Hematopoietic multipotent progenitor cell treated with erythropoietin and hydrocortisone succinate and interleukin-3 and kit ligand, for 8 days (in vitro differentiated cells): ENCODE data around the gene FBH1.
A peak's percentile ranks its signal among the peaks of the same experiment; 100 is the strongest.
"Not testable (repeated sequence)": the region's sequence is repeated elsewhere in the genome, so short reads cannot be mapped to it uniquely, and the experiment has no call there.

Source experiments
- DNase-seq: peaks from one replicate; pipeline ENCODE4 v3.0.0-alpha.2; 2015

Gene FBH1

GRCh38 chr10:5889624-5890451 is at the start of gene FBH1, which contains the start of gene ANKRD16:
Gene FBH1, plus strand, starts transcription at chr10:5890243. Its CDS starts 103 bp downstream, at chr10:5890346.
Gene ANKRD16, minus strand, starts transcription at chr10:5889893. Its CDS starts 539 bp downstream, at chr10:5889354.
- peak; percentile 97 for DNase-seq

GRCh38 chr10:5840314-5841307 is 49.4 kb upstream of the FBH1 start:
- DNase-seq, result no peak

GRCh38 chr10:5841965-5842364 is 48.1 kb upstream of the FBH1 start:
- no peak for DNase-seq

- no peak for DNase-seq
These were observed 46.2 kb upstream of the FBH1 start for GRCh38 chr10:5843686-5844344.

- DNase-seq, result no peak
These were observed 45.5 kb upstream of the FBH1 start for GRCh38 chr10:5844345-5845055.

GRCh38 chr10:5846667-5847066 is 43.4 kb upstream of the FBH1 start:
- not testable (repeated sequence) for DNase-seq

- DNase-seq, result no peak
These were observed 35.9 kb upstream of the FBH1 start for GRCh38 chr10:5854131-5854475.

GRCh38 chr10:5855979-5856700 is 33.9 kb upstream of the FBH1 start:
- DNase-seq, result no peak

GRCh38 chr10:5856701-5857004 is 33.4 kb upstream of the FBH1 start:
- DNase-seq, result no peak

- DNase-seq, result no peak
These were observed 31.2 kb upstream of the FBH1 start for GRCh38 chr10:5858811-5859210.

- DNase-seq, result no peak
These were observed 30.0 kb upstream of the FBH1 start for GRCh38 chr10:5860066-5860465.

- DNase-seq, result no peak
These were observed 27.6 kb upstream of the FBH1 start for GRCh38 chr10:5862360-5862961.

- DNase-seq, result not testable (repeated sequence)
These were observed 26.9 kb upstream of the FBH1 start for GRCh38 chr10:5862981-5863685.

GRCh38 chr10:5866451-5867081 is 23.5 kb upstream of the FBH1 start:
- peak; percentile 62 for DNase-seq

- DNase-seq, result peak; percentile 61
These were observed 22.9 kb upstream of the FBH1 start for GRCh38 chr10:5867091-5867615.

GRCh38 chr10:5868383-5868782 is 21.7 kb upstream of the FBH1 start:
- DNase-seq, result not testable (repeated sequence)

GRCh38 chr10:5869156-5869555 is 20.9 kb upstream of the FBH1 start:
- DNase-seq, result no peak

- no peak for DNase-seq
These were observed 18.4 kb upstream of the FBH1 start for GRCh38 chr10:5871596-5871995.

GRCh38 chr10:5873515-5873995 is 16.5 kb upstream of the FBH1 start:
- DNase-seq, result peak; percentile 88
